Measurements from ENCODE around the gene SIX6.

DNA sequence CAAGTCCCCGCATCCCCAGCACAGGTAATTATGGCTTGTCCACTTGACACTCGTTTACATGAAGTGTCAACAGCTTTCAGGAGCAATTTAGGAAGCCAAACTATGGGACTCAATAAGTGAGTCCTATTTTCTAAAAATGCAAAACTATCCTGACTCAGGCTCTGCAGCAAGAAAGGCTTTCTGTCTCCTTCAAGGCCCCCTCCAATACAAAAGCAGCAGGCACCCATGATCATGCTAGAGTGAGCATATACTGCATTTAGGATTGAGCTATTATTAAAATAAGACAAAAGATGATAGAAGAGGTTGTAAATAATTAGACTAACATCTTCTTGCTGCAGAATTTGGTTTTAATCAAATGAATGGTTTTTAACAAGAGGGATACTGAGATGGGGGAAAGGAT, 3.2 kb downstream of the SIX6 start:
- TF ChIP-seq CTCF (IDR thresholded peaks at IDR 0.05; ENCODE audit: low read length): no peak
- TF ChIP-seq EZH2phosphoT487 (IDR thresholded peaks at IDR 0.05; ENCODE audit: low read length): no peak

Measured in MM.1S (cell line).